H1 (cell line): ENCODE data around the gene FSTL4. TPM values are rescaled to one million over a fixed set of nuclear protein-coding genes. Genes with fewer than 3 reads are reported as not detected.
"Not testable (repeated sequence)": the region's sequence is repeated elsewhere in the genome, so short reads cannot be mapped to it uniquely, and the experiment has no call there.

Experiments
- CTCF ChIA-PET: fragments of 300-600 bp; sonication (Branson Sonifier 250); formaldehyde crosslinking; loops from one replicate; lab custom pipeline; 2021; ENCODE audit not compliant: partially characterized antibody; lab: Charles Lee
- POLR2A ChIA-PET: fragments of 300-600 bp; sonication (Branson Sonifier 250); formaldehyde crosslinking; loops from one replicate; lab custom pipeline; 2021; ENCODE audit warnings: inconsistent platforms; ENCODE audit not compliant: partially characterized antibody; lab: Charles Lee
- DNase-seq, 2 experiments: peaks; one replicate each; pipeline versions ENCODE4 v3.0.0 to v3.0.0-alpha.2; 2010 to 2022; ENCODE audit warnings: low spot score in 2 of 2, low read depth in 1 of 2, mixed read lengths in 1 of 2
- FAIRE-seq: peaks from 2 replicates; lab custom pipeline; 2011; peaks lifted over from hg19 to GRCh38; lab: Jason Lieb, UNC
- H2AFZ ChIP-seq: 2 replicates; pipeline ENCODE4 v1.8.1; 2012; ENCODE audit warnings: low read length, inconsistent platforms
- H2AK5ac ChIP-seq: 2 replicates; pipeline ENCODE4 v1.6.1; 2013; ENCODE audit warnings: low read depth, low read length
- H2BK120ac ChIP-seq: replicated peaks from 2 replicates; pipeline ENCODE3; 2013; ENCODE audit warnings: low read depth, low read length, inconsistent platforms
- H2BK12ac ChIP-seq: 2 replicates; pipeline ENCODE4 v1.6.1; 2013; ENCODE audit warnings: low read depth, low read length
- H2BK15ac ChIP-seq: 2 replicates; pipeline ENCODE4 v1.6.1; 2013; ENCODE audit warnings: low read length
- H2BK20ac ChIP-seq: 2 replicates; pipeline ENCODE4 v1.6.1; 2013; ENCODE audit warnings: low read length
- H2BK5ac ChIP-seq: 2 replicates; pipeline ENCODE4 v1.6.1; 2013; ENCODE audit warnings: low read depth, low read length
- H3K14ac ChIP-seq: 2 replicates; pipeline ENCODE4 v1.6.1; 2013; ENCODE audit warnings: inconsistent platforms; ENCODE audit not compliant: insufficient read length
- H3K18ac ChIP-seq: 2 replicates; pipeline ENCODE4 v1.6.1; 2013; ENCODE audit warnings: low read length; ENCODE audit errors: extremely low read depth
- H3K23ac ChIP-seq: 2 replicates; pipeline ENCODE4 v1.6.1; 2013; ENCODE audit warnings: inconsistent platforms; ENCODE audit not compliant: insufficient read length
- H3K23me2 ChIP-seq: 2 replicates; pipeline ENCODE4 v1.6.1; 2013; ENCODE audit warnings: low read depth, low read length
- H3K27ac ChIP-seq: 2 replicates; pipeline ENCODE4 v1.6.1; 2011; ENCODE audit warnings: low read depth, low read length, inconsistent platforms
- H3K27me3 ChIP-seq, 4 experiments: replicated peaks in 1 of 4; 1 replicate in 1 of 4; 2 replicates in 3 of 4; pipeline versions ENCODE4 v1.6.1 to v1.8.1; 2011 to 2013; ENCODE audit warnings: low read length in 3 of 4, mild to moderate bottlenecking in 3 of 4, inconsistent platforms in 2 of 4, mixed read lengths in 2 of 4, moderate library complexity in 1 of 4; ENCODE audit not compliant: control insufficient read depth in 3 of 4, insufficient read depth in 3 of 4; ENCODE audit errors: extremely low read depth in 1 of 4
- H3K36me3 ChIP-seq, 4 experiments: 2 replicates each; pipeline versions ENCODE4 v1.6.1 to v1.8.1; 2011 to 2013; ENCODE audit warnings: mild to moderate bottlenecking in 4 of 4, low read length in 3 of 4, moderate library complexity in 2 of 4, control low read depth in 1 of 4, inconsistent platforms in 1 of 4; ENCODE audit not compliant: insufficient read depth in 4 of 4, control insufficient read depth in 2 of 4
- H3K4ac ChIP-seq: replicated peaks from 2 replicates; pipeline ENCODE3; 2013; ENCODE audit warnings: low read length, low read depth, mixed read lengths, inconsistent platforms; ENCODE audit not compliant: insufficient read length
- H3K4me1 ChIP-seq, 4 experiments: replicated peaks in 1 of 4; 1 replicate in 1 of 4; 2 replicates in 3 of 4; pipeline versions ENCODE4 v1.6.1 to v1.8.1; 2011 to 2013; ENCODE audit warnings: low read length in 3 of 4, inconsistent platforms in 2 of 4, mixed read lengths in 1 of 4; ENCODE audit not compliant: insufficient read depth in 4 of 4, control insufficient read depth in 3 of 4
- H3K4me2 ChIP-seq, 2 experiments: 2 replicates each; pipeline versions ENCODE4 v1.6.1 to v1.8.1; 2011 to 2013; ENCODE audit warnings: low read depth in 2 of 2, low read length in 2 of 2, control low read depth in 1 of 2, inconsistent platforms in 1 of 2, mild to moderate bottlenecking in 1 of 2; ENCODE audit not compliant: insufficient read depth in 1 of 2
- H3K4me3 ChIP-seq, 4 experiments: fragments of 200-600, 300-600 bp in 1 of 4; sonication (generic), shearing (Covaris generic), sonication (Bioruptor Twin) in 1 of 4; 2 replicates each; pipeline versions ENCODE4 v1.5.1 to v1.8.1; 2011 to 2016; ENCODE audit warnings: low read length in 4 of 4, low read depth in 3 of 4, control low read depth in 2 of 4, inconsistent platforms in 2 of 4, mild to moderate bottlenecking in 2 of 4, mixed read lengths in 1 of 4, moderate library complexity in 1 of 4; ENCODE audit not compliant: insufficient read depth in 2 of 4; ENCODE audit errors: extremely low read depth in 1 of 4
- H3K56ac ChIP-seq: replicated peaks from 2 replicates; pipeline ENCODE3; 2013; ENCODE audit warnings: low read depth, mild to moderate bottlenecking, mixed read lengths, low read length, inconsistent platforms; ENCODE audit not compliant: insufficient read length
- H3K79me1 ChIP-seq: 2 replicates; pipeline ENCODE4 v1.6.1; 2013; ENCODE audit warnings: low read depth, low read length, control low read depth
- H3K79me2 ChIP-seq, 2 experiments: 2 replicates each; pipeline versions ENCODE4 v1.6.1 to v1.8.1; 2012 to 2013; ENCODE audit warnings: low read length in 2 of 2, mild to moderate bottlenecking in 2 of 2, inconsistent platforms in 1 of 2; ENCODE audit not compliant: insufficient read depth in 2 of 2, control insufficient read depth in 1 of 2
- H3K9ac ChIP-seq, 4 experiments: replicated peaks in 1 of 4; 1 replicate in 1 of 4; 2 replicates in 3 of 4; pipeline versions ENCODE4 v1.6.1 to v1.8.1; 2011 to 2013; ENCODE audit warnings: low read depth in 3 of 4, low read length in 3 of 4, control low read depth in 2 of 4, mild to moderate bottlenecking in 2 of 4, moderate library complexity in 2 of 4, inconsistent platforms in 1 of 4; ENCODE audit errors: extremely low read depth in 1 of 4
- H3K9me3 ChIP-seq, 2 experiments: 2 replicates each; pipeline versions ENCODE4 v1.6.1 to v1.8.1; 2012 to 2013; ENCODE audit warnings: mild to moderate bottlenecking in 2 of 2, moderate library complexity in 2 of 2, control low read depth in 1 of 2, inconsistent platforms in 1 of 2, low read depth in 1 of 2, low read length in 1 of 2, mixed read lengths in 1 of 2; ENCODE audit not compliant: insufficient read depth in 2 of 2
- H4K20me1 ChIP-seq, 2 experiments: replicated peaks in 1 of 2; 2 replicates each; pipeline versions ENCODE3 to v1.8.1; 2011 to 2013; ENCODE audit warnings: inconsistent platforms in 2 of 2, low read length in 2 of 2, mild to moderate bottlenecking in 1 of 2; ENCODE audit not compliant: insufficient read depth in 2 of 2, control insufficient read depth in 1 of 2
- H4K5ac ChIP-seq: 2 replicates; pipeline ENCODE4 v1.6.1; 2013; ENCODE audit warnings: low read length, low read depth, mixed read lengths, inconsistent platforms; ENCODE audit not compliant: insufficient read length
- H4K8ac ChIP-seq: 2 replicates; pipeline ENCODE4 v1.8.0; 2013; ENCODE audit warnings: mild to moderate bottlenecking, moderate library complexity, low read length, inconsistent platforms; ENCODE audit not compliant: insufficient read depth; ENCODE audit errors: extremely low read depth
- H4K91ac ChIP-seq: replicated peaks from 2 replicates; pipeline ENCODE3; 2013; ENCODE audit warnings: low read length, mixed read lengths, inconsistent platforms; ENCODE audit not compliant: insufficient read length
- WGBS, 2 experiments: shearing (Covaris generic) in 1 of 2; methylation state at CpG; one replicate each; pipeline versions ENCODE4 v1.1.6 to v1.1.7; 2013 to 2015; ENCODE audit warnings: low lambda C conversion rate in 2 of 2, mixed read lengths in 2 of 2, inconsistent platforms in 1 of 2, low coverage in 1 of 2, missing lambda C conversion rate in 1 of 2; ENCODE audit not compliant: insufficient replicate concordance in 2 of 2, insufficient coverage in 1 of 2, insufficient read length in 1 of 2; ENCODE audit errors: extremely low coverage in 1 of 2, missing lambda C conversion rate in 1 of 2; 5-methylcytosine and 5-hydroxymethylcytosine counted together
- polyA plus RNA-seq, 7 experiments: library from polyadenylated mRNA; depleted of rRNA in 3 of 7; stranded (reverse) in 5 of 7; unstranded in 2 of 7; fragments of >200 nt in 5 of 7; fragments of 200-250 nt in 2 of 7; gene quantifications; 1 replicate in 5 of 7; 2 replicates in 1 of 7; 4 replicates in 1 of 7; pipeline versions ENCODE4 v1.2.1 to v1.2.3, GENCODE V29; 2011 to 2013; ENCODE audit warnings: missing spikeins in 2 of 7, mixed read lengths in 2 of 7
- total RNA-seq: library from RNA; stranded (reverse); fragmentation: NEBNext Ultra II Directional; extraction: Animal tissue kit (Norgen Biotek cat#: 25700); gene quantifications from 2 replicates; pipeline ENCODE4 v1.2.1, GENCODE V29; 2021

The FSTL4 gene
- total and polyA plus RNA-seq, 2 of the 8 experiments (the other 6 are each of a cell fraction or from before 2014, with no cell fraction given), result 3.1 to 4.1 TPM

DNA sequence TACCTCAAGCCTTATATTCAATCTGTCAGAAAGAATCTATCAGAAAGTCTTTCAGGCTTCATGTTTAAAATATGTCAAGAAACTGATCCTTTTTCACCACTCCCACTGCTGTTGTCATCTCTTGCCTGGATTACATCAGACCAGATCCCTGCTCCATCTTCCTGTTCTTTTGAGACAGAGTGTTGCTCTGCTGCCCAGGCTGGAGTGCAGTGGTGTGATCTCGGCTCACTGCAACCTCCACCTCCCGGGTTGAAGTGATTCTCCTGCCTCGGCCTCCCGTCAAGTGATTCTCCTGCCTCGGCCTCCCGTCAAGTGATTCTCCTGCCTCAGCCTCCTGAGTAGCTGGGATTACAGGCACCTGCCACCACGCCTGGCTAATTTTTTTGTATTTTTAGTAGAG is 396.2 kb downstream of the FSTL4 start:
- H3K27ac ChIP-seq, H2BK5ac ChIP-seq, POLR2A ChIA-PET, H3K36me3 ChIP-seq, H3K14ac ChIP-seq, H3K4me2 ChIP-seq, H2AK5ac ChIP-seq, H2AFZ ChIP-seq, H3K18ac ChIP-seq, H3K4me1 ChIP-seq, H3K79me2 ChIP-seq, H3K4me3 ChIP-seq, H3K27me3 ChIP-seq, H3K79me1 ChIP-seq, H4K8ac ChIP-seq, H3K9ac ChIP-seq, H4K5ac ChIP-seq, H2BK20ac ChIP-seq, H3K23me2 ChIP-seq, DNase-seq, H3K23ac ChIP-seq, H2BK12ac ChIP-seq, H2BK120ac ChIP-seq, H4K91ac ChIP-seq, H2BK15ac ChIP-seq, FAIRE-seq, H4K20me1 ChIP-seq, H3K9me3 ChIP-seq, H3K56ac ChIP-seq, H3K4ac ChIP-seq: not testable (repeated sequence)
- WGBS, 2 experiments, result 76% methylated on average over 7 of the region's 7 CpGs; no CpG with 5 or more reads in 1 of the 2 experiments
- CTCF ChIA-PET, result interaction anchor here (0.7 to 1.2 kb wide), 4 partner anchors 8 to 207 kb away, joined by 3 to 4 read pairs (median 3); no protein-coding TSS in a partner anchor
